Anterior cingulate cortex (tissue), 58 donors: ENCODE data around the gene ARID3B.
A peak's percentile ranks its signal among the peaks of the same experiment; 100 is the strongest.

ENCODE experiments used
- DNase-seq, 58 donors: peaks; one replicate each; lab custom pipeline; 2025; lab: John Stamatoyannopoulos, UW

ARID3B gene

GRCh38 chr15:74603026-74603788 lies 62.2 kb downstream of the ARID3B start:
- no peak for DNase-seq

GRCh38 chr15:74603789-74604705 lies 63.0 kb downstream of the ARID3B start:
- no peak for DNase-seq

GRCh38 chr15:74604983-74605794 lies 64.2 kb downstream of the ARID3B start:
- DNase-seq = peak in 1 of 58 donors; percentile 16

- DNase-seq = no peak
Measured at GRCh38 chr15:74605795-74606150, 64.8 kb downstream of the ARID3B start.

GRCh38 chr15:74608786-74609185 lies 67.8 kb downstream of the ARID3B start:
- DNase-seq = no peak

DNA sequence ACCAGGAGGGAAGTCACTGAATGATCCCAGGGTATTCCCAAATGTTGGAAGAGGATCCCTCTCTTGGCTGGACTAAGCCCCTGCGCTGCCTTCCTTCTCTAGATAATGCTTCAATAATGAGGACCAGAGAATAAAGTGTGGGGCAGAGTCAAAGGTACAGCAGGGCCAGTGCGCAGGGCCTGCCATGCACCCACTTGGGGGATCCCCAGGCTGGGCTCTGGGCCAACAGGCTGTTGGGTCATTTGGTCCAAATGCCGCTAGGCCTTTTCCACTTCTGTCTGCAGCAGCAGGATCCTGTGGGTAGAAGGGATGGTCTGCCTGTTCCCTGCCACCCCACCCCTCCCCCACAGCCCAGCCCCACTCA lies 68.9 kb downstream of the ARID3B start:
- DNase-seq = no peak

DNA sequence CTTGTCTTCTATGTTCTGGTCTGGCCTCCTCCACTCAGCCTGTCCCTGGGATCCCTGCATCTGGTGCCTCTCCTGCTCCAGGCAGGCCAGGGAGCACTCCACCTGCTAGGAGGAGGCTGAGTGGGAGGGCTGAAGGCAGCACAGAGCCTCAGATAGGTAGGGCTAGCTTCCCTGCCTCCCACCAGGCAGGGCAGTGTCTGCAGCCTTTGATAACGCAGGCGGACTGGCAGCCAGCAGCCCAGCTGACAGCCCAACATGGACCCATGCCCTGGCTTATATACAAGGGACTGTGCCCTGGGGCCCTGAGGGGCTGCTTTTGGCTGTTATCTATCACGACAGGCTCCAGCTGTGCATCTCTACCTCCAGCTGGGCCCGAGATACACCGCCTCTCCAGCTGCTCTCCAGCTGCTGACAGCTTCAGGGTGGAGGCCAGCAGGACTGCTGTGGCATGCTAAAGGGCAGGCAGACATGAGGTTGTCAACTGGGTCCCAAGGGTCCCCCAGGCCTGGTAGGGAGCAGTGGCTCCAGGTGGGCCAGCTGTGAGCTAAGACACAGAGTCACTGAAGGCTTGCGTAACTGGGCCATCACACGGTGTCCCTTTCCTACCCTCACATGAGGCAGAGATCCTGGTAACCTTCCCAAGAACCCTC lies 69.4 kb downstream of the ARID3B start:
- no peak for DNase-seq

GRCh38 chr15:74611341-74611740 lies 70.3 kb downstream of the ARID3B start:
- no peak for DNase-seq

DNA sequence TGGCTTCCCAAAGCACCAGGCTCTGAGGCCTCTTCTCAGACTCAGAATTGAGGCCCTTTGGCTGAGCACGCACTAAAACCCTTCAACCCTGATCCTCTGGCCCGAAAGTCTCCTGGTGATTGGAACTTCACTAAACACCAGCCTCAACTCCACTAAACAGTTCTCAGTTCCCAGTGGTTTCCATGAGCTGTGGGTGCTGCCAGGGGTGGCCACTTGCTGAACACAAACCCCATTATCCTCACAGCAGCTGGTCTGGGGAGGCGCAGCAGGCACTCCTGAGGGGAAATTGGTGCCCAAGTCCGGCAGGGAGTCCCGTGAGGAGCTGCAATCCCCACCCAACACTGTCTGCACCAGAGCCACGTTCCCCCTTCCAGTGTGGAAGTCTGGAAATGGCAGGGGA lies 70.8 kb downstream of the ARID3B start:
- DNase-seq = no peak

DNA sequence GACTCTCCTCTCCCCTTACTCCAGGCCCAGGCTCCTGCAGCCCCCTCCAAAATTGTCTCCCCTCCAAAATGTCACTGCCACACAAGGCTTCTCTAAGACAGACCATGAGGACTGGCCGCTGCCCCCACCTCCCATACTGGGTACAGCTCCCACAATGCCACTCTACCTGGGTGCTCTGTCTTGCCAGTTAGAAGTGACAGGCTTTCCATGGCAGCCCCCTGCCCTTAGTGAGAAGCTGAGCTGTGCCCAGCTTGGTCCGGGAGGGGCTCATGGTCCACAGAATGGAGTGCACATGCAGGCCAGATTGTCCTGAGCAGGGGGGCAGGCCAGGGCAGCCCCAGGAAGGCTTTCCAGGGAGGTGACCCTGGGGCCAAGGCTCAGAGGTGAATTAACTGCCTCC lies 71.7 kb downstream of the ARID3B start:
- DNase-seq = no peak

DNA sequence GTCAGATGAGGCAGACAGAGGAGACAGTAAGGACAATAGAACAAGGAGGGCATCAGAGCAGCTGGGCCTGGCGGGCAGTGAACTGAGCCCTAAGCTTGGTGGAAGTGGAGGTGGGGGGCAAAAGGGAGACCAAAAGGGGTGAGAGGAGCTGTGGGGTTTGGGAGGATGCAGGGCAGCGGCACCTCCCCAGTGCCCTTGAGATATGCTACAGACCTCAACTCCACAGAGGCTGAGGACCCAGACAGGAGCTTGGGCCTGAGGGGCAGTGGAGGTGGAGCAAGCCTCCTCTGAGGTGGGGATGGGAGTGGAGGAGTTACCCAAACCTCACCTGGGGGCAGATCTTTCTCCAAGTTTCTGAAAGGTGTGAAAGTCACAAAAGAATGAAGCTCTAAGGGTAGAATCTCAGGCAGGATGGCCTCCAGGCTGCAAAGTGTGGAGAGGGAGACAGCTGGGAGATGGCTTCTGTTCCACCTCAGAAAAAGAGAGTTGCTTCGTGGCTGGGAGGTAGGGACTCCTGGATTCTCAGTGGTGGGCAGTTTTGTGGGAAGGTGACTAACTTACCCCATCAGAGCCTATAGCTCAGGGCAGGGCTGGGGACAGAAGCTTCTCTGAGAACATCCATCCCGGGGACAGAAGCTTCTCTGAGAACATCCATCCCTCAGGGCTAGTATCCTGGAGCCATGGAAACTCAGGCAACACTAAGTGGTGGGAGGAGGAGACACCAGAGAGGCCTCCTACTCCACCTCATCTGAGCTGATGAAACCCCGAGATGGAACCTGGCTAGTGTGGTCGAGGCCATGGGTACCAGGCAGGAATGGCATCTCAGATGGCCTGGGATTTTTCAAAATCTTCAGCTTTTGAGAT lies 72.3 kb downstream of the ARID3B start:
- DNase-seq = no peak

- peak in 6 of 58 donors; percentile 31 to 71 (median 62) for DNase-seq
Measured at GRCh38 chr15:74613953-74614743, 73.1 kb downstream of the ARID3B start.

GRCh38 chr15:74614744-74615507 lies 73.9 kb downstream of the ARID3B start:
- DNase-seq = peak in 55 of 58 donors; percentile 31 to 87 (median 72)

DNA sequence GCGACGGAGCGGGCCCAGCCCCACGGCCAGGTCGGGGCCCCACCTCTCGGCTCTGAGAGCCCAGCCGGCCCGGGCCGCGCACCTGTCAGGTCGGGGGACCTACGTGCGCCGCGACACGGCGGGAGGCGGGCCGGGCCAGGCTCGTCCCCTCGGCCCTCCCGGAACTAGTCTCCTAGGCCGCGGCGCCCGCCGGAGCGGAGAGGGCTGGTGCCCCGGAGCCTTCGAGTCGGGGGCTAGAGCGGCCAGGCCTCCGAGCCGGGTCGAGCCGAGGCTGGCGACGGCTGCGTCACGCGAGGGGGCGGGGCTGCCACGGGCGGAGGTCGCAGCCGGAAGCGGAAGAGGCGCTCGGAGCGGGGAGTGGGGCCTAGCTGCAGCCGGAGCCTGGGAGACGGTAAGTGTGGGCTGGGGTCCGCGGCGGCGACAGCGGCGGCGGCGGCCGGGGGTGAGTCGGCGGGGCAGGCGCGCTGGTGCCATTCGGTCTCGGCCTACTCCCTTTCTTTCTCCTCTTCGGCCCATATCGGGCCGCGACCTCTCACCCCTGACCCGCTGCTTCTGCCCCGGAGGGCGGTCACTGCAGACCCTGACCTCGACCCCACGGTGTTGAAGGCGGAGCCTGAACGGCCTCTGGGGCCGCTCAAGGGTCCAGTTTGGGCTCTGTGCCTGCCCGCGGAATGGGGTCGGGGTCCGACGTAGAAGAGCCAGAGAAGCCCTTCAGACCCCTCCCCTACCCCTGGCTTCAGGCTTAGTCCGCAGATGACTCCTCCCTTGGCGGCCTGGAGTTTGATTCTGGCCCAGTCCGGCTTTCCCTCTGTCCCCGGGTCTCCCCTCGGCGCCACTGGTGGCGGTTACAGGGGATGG lies 74.7 kb downstream of the ARID3B start, which contains the start of gene CLK3:
TSS of gene CLK3 (plus strand) at position 329 of the 858 bp plus-strand sequence. CDS start 3,361 bp downstream, outside the sequence.
- peak; percentile 61 to 97 (median 92) for DNase-seq

- DNase-seq = peak in 33 of 58 donors; percentile 8 to 53 (median 29)
Measured at GRCh38 chr15:74616366-74616939, 75.4 kb downstream of the ARID3B start.

DNA sequence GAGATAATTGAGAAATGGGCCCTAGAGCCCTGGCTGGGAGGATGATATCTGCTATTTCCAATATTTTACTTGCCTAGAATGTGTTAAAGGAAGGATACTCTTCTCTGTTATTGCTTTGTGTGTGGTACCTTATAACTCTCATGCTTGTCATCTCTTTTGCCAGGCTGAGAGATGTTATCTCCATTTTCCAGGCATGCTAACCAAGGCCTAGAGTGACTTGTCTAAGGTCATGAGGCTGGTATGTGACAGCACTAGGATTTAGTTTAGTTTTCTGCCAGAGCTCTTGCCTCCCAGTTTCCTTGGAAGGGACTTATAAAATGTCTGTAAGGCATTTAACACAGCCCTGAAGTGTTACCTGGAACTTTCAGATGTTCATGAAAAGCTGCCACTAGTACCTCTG lies 76.0 kb downstream of the ARID3B start:
- no peak for DNase-seq
